BLaER1 treated with 17β-estradiol and CSF1 and Interleukin-3, amounts not matched to agents 10 nM and 100 nM (cell line): ENCODE measurements around the gene POGK.

Source experiments
- H3K27ac ChIP-seq, 11 experiments: shearing (Covaris generic); formaldehyde crosslinking; 2 replicates each; pipeline ENCODE4 v1.8.1; 2022
- H3K27me3 ChIP-seq, 11 experiments: shearing (Covaris generic); formaldehyde crosslinking; 2 replicates each; pipeline ENCODE4 v1.8.1; 2022
- H3K36me3 ChIP-seq, 11 experiments: shearing (Covaris generic); formaldehyde crosslinking; 2 replicates each; pipeline ENCODE4 v1.8.1; 2022
- H3K4me1 ChIP-seq, 10 experiments: shearing (Covaris generic); formaldehyde crosslinking; 2 replicates each; pipeline ENCODE4 v1.8.1; 2022
- H3K4me2 ChIP-seq, 11 experiments: shearing (Covaris generic); formaldehyde crosslinking; 2 replicates each; pipeline ENCODE4 v1.8.1; 2022
- H3K4me3 ChIP-seq, 10 experiments: shearing (Covaris generic); formaldehyde crosslinking; 2 replicates each; pipeline ENCODE4 v1.8.1; 2022
- H3K9ac ChIP-seq, 11 experiments: shearing (Covaris generic); formaldehyde crosslinking; 2 replicates each; pipeline ENCODE4 v1.8.1; 2022
- H3K9me3 ChIP-seq, 11 experiments: shearing (Covaris generic); formaldehyde crosslinking; replicated peaks in 1 of 11; 2 replicates each; pipeline ENCODE4 v1.8.1; 2022
- H4K20me1 ChIP-seq, 11 experiments: shearing (Covaris generic); formaldehyde crosslinking; 2 replicates each; pipeline ENCODE4 v1.8.1; 2022
- Cebpa-rat ChIP-seq, 11 experiments: shearing (Covaris generic); IDR thresholded peaks; 2 replicates each; pipeline ENCODE4 v1.8.1; 2022

POGK gene

GRCh38 chr1:166852918-166853317, 13.6 kb downstream of the POGK start:
- H3K27me3 ChIP-seq: no peaks in the 10 kb centered on the region
- 0 out of 20 replicates have a peak, but pooled peaks cover 0 to 4% (median 0%) of the 10 kb centered on the region in 10 experiments for H3K4me1 ChIP-seq
- H3K27ac ChIP-seq: no peak overlapping the region
- no peak overlapping the region for H3K4me2 ChIP-seq
- peaks cover 78 to 100% (median 94%) of the 10 kb centered on the region in 11 experiments; a peak in 21 of 22 replicates for H4K20me1 ChIP-seq
- H3K36me3 ChIP-seq: peaks cover 97 to 100% (median 99%) of the 10 kb centered on the region in 11 experiments
- no peak for TF ChIP-seq Cebpa-rat (IDR thresholded peaks at IDR 0.05)
- H3K9ac ChIP-seq: no peak overlapping the region
- no peaks in the 10 kb centered on the region for H3K9me3 ChIP-seq
- no peak overlapping the region for H3K4me3 ChIP-seq

GRCh38 chr1:166855558-166855957, 16.3 kb downstream of the POGK start:
- H3K4me1 ChIP-seq: 0 out of 20 replicates have a peak, but pooled peaks cover 0 to under 1% (median 0%) of the 10 kb centered on the region in 10 experiments
- H4K20me1 ChIP-seq: peaks cover 72 to 100% (median 92%) of the 10 kb centered on the region in 11 experiments; a peak in 21 of 22 replicates
- H3K27me3 ChIP-seq: no peaks in the 10 kb centered on the region
- H3K9me3 ChIP-seq: no peaks in the 10 kb centered on the region
- TF ChIP-seq Cebpa-rat (IDR thresholded peaks at IDR 0.05): no peak
- H3K9ac ChIP-seq: no peak overlapping the region
- no peak overlapping the region for H3K4me3 ChIP-seq
- no peak overlapping the region for H3K27ac ChIP-seq
- H3K36me3 ChIP-seq: peaks cover 95 to 100% (median 99%) of the 10 kb centered on the region in 11 experiments
- no peak overlapping the region for H3K4me2 ChIP-seq

- Histone ChIP-seq H3K9me3 (no peaks in the 10 kb centered on the region), H3K27ac (no peak overlapping the region), H3K4me2 (no peak overlapping the region), H3K4me3 (no peak overlapping the region), H3K4me1 (no peaks in the 10 kb centered on the region), H3K27me3 (no peaks in the 10 kb centered on the region), H3K9ac (no peak overlapping the region), H3K36me3 (peaks cover 95 to 100% (median 99%) of the 10 kb centered on the region in 11 experiments), H4K20me1 (peaks cover 52 to 84% (median 73%) of the 10 kb centered on the region in 11 experiments; a peak in 20 of 22 replicates)
- no peak for TF ChIP-seq Cebpa-rat (IDR thresholded peaks at IDR 0.05)
Observed at GRCh38 chr1:166857995-166858394, 18.7 kb downstream of the POGK start.

- H4K20me1 ChIP-seq: peaks cover 43 to 75% (median 64%) of the 10 kb centered on the region in 11 experiments; a peak in 20 of 22 replicates
- H3K4me3 ChIP-seq: no peak overlapping the region
- peaks cover 96 to 100% (median 99%) of the 10 kb centered on the region in 11 experiments for H3K36me3 ChIP-seq
- no peak overlapping the region for H3K4me2 ChIP-seq
- no peak overlapping the region for H3K27ac ChIP-seq
- no peaks in the 10 kb centered on the region for H3K9me3 ChIP-seq
- H3K27me3 ChIP-seq: no peaks in the 10 kb centered on the region
- no peak for TF ChIP-seq Cebpa-rat (IDR thresholded peaks at IDR 0.05)
- H3K9ac ChIP-seq: no peak overlapping the region
- H3K4me1 ChIP-seq: no peaks in the 10 kb centered on the region
Observed at GRCh38 chr1:166858726-166859419, 19.6 kb downstream of the POGK start.

GRCh38 chr1:166859597-166859996, 20.3 kb downstream of the POGK start:
- Histone ChIP-seq H3K9me3 (no peaks in the 10 kb centered on the region), H3K27ac (no peak overlapping the region), H4K20me1 (peaks cover 40 to 73% (median 61%) of the 10 kb centered on the region in 11 experiments; a peak in 20 of 22 replicates), H3K4me2 (no peak overlapping the region), H3K4me3 (no peak overlapping the region), H3K4me1 (no peaks in the 10 kb centered on the region), H3K9ac (no peak overlapping the region), H3K27me3 (no peaks in the 10 kb centered on the region), H3K36me3 (peaks cover 96 to 100% (median 99%) of the 10 kb centered on the region in 11 experiments)
- TF ChIP-seq Cebpa-rat (IDR thresholded peaks at IDR 0.05): no peak

- peaks cover 78 to 98% (median 85%) of the 10 kb centered on the region in 11 experiments for H3K36me3 ChIP-seq
- H4K20me1 ChIP-seq: peaks cover 14 to 51% (median 28%) of the 10 kb centered on the region in 11 experiments; a peak in 18 of 22 replicates
- no peaks in the 10 kb centered on the region for H3K9me3 ChIP-seq
- no peak overlapping the region for H3K4me3 ChIP-seq
- H3K9ac ChIP-seq: no peak overlapping the region
- H3K4me2 ChIP-seq: no peak overlapping the region
- H3K4me1 ChIP-seq: no peaks in the 10 kb centered on the region
- H3K27ac ChIP-seq: no peak overlapping the region
- no peak for TF ChIP-seq Cebpa-rat (IDR thresholded peaks at IDR 0.05)
- no peaks in the 10 kb centered on the region for H3K27me3 ChIP-seq
Observed at GRCh38 chr1:166865926-166866325, 26.7 kb downstream of the POGK start.

GRCh38 chr1:166868639-166869038, 29.4 kb downstream of the POGK start:
- Histone ChIP-seq H3K27me3 (no peaks in the 10 kb centered on the region), H3K4me3 (no peak overlapping the region), H3K4me2 (no peak overlapping the region), H4K20me1 (peaks cover 25 to 68% (median 35%) of the 10 kb centered on the region in 11 experiments; a peak in 18 of 22 replicates), H3K9me3 (no peaks in the 10 kb centered on the region), H3K9ac (no peak overlapping the region), H3K36me3 (peaks cover 57 to 85% (median 69%) of the 10 kb centered on the region in 11 experiments), H3K4me1 (peaks cover 0 to 9% (median 2%) of the 10 kb centered on the region in 10 experiments; a peak in 5 of 20 replicates), H3K27ac (no peak overlapping the region)
- 0 out of 22 replicates have a peak, but pooled peaks of 2 of the 11 experiments have one; percentile 13 to 36 for TF ChIP-seq Cebpa-rat (IDR thresholded peaks at IDR 0.05)

GRCh38 chr1:166869318-166870099, 30.2 kb downstream of the POGK start:
- peaks cover 2 to 17% (median 10%) of the 10 kb centered on the region in 10 experiments for H3K4me1 ChIP-seq
- no peaks in the 10 kb centered on the region for H3K27me3 ChIP-seq
- H4K20me1 ChIP-seq: peaks cover 22 to 72% (median 38%) of the 10 kb centered on the region in 11 experiments; a peak in 18 of 22 replicates
- H3K4me2 ChIP-seq: no peak overlapping the region
- no peak overlapping the region for H3K4me3 ChIP-seq
- H3K9me3 ChIP-seq: no peaks in the 10 kb centered on the region
- no peak overlapping the region for H3K27ac ChIP-seq
- no peak for TF ChIP-seq Cebpa-rat (IDR thresholded peaks at IDR 0.05)
- peaks cover 48 to 78% (median 60%) of the 10 kb centered on the region in 11 experiments for H3K36me3 ChIP-seq
- no peak overlapping the region for H3K9ac ChIP-seq

- Histone ChIP-seq H3K36me3 (peaks cover 37 to 67% (median 50%) of the 10 kb centered on the region in 11 experiments), H3K4me2 (no peak overlapping the region), H3K4me1 (peaks cover 12 to 26% (median 20%) of the 10 kb centered on the region in 10 experiments), H3K9me3 (no peaks in the 10 kb centered on the region), H3K27me3 (no peaks in the 10 kb centered on the region), H3K4me3 (no peak overlapping the region), H3K9ac (no peak overlapping the region), H4K20me1 (peaks cover 21 to 78% (median 47%) of the 10 kb centered on the region in 11 experiments; a peak in 18 of 22 replicates), H3K27ac (no peak overlapping the region)
- TF ChIP-seq Cebpa-rat (IDR thresholded peaks at IDR 0.05): no peak
Observed at GRCh38 chr1:166870584-166870983, 31.3 kb downstream of the POGK start.
